HL-60 (cell line): Measurements from ENCODE around the gene MED9.

Source experiments
- GABPA ChIP-seq: IDR thresholded peaks from 2 replicates; pipeline ENCODE4 v1.6.1; 2012; ENCODE audit warnings: low read depth
- POLR2AphosphoS5 ChIP-seq: IDR thresholded peaks from 2 replicates; pipeline ENCODE4 v1.6.1; 2012; ENCODE audit warnings: low read depth
- TF ChIP-seq, protein P1 (sequence below): IDR thresholded peaks from one replicate; pipeline ENCODE4 v1.5.1; 2011; ENCODE audit warnings: low read length, control low read depth, inconsistent platforms; ENCODE audit not compliant: insufficient read depth
- TF ChIP-seq, protein P2 (sequence below): IDR thresholded peaks from 2 replicates; pipeline ENCODE4 v1.6.1; 2012; ENCODE audit warnings: low read depth; ENCODE audit not compliant: insufficient replicate concordance

DNA sequence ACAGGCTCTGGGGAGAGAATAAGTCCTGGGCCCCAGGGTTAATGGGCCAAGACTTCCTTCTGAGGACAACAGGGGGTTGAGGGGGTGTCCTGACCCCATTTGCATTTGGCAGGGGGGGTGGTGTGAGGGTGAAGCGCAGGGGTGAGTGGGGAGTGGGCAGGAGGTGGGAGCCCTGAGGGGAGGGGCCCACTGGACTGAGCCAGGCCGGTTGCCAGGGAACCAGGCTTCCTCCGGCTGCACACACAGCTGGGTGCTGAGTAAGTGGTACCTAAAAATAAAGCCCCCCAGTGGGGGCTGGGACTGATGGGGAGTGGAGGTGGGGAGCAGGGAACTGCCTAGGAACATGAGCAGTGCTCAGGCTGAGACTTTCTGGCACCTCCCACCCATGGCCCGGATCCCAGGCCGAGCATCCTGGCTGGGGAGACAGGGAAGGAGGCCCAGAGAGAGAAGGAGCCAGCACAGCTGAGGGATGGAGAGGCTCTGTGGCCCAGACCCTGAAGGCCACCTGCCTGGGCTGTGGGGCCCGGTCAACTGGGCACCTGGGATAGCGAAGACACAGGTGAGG lies 26.8 kb downstream of the MED9 start:
- TF ChIP-seq, protein P1, sequence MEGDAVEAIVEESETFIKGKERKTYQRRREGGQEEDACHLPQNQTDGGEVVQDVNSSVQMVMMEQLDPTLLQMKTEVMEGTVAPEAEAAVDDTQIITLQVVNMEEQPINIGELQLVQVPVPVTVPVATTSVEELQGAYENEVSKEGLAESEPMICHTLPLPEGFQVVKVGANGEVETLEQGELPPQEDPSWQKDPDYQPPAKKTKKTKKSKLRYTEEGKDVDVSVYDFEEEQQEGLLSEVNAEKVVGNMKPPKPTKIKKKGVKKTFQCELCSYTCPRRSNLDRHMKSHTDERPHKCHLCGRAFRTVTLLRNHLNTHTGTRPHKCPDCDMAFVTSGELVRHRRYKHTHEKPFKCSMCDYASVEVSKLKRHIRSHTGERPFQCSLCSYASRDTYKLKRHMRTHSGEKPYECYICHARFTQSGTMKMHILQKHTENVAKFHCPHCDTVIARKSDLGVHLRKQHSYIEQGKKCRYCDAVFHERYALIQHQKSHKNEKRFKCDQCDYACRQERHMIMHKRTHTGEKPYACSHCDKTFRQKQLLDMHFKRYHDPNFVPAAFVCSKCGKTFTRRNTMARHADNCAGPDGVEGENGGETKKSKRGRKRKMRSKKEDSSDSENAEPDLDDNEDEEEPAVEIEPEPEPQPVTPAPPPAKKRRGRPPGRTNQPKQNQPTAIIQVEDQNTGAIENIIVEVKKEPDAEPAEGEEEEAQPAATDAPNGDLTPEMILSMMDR = no peak
- no peak for TF ChIP-seq GABPA
- TF ChIP-seq POLR2AphosphoS5 = no peak
- TF ChIP-seq, protein P2, sequence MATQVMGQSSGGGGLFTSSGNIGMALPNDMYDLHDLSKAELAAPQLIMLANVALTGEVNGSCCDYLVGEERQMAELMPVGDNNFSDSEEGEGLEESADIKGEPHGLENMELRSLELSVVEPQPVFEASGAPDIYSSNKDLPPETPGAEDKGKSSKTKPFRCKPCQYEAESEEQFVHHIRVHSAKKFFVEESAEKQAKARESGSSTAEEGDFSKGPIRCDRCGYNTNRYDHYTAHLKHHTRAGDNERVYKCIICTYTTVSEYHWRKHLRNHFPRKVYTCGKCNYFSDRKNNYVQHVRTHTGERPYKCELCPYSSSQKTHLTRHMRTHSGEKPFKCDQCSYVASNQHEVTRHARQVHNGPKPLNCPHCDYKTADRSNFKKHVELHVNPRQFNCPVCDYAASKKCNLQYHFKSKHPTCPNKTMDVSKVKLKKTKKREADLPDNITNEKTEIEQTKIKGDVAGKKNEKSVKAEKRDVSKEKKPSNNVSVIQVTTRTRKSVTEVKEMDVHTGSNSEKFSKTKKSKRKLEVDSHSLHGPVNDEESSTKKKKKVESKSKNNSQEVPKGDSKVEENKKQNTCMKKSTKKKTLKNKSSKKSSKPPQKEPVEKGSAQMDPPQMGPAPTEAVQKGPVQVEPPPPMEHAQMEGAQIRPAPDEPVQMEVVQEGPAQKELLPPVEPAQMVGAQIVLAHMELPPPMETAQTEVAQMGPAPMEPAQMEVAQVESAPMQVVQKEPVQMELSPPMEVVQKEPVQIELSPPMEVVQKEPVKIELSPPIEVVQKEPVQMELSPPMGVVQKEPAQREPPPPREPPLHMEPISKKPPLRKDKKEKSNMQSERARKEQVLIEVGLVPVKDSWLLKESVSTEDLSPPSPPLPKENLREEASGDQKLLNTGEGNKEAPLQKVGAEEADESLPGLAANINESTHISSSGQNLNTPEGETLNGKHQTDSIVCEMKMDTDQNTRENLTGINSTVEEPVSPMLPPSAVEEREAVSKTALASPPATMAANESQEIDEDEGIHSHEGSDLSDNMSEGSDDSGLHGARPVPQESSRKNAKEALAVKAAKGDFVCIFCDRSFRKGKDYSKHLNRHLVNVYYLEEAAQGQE = no peak
